IMR-90 (cell line): ENCODE measurements around the gene ARHGAP23. TPM values are rescaled to one million over a fixed set of nuclear protein-coding genes. Genes with fewer than 3 reads are reported as not detected.

Experiments
- ATAC-seq: fragments of 200-7000 bp; cut with Tn5 transposase; 2 replicates; pipeline ENCODE4 v1.9.1; 2020; ENCODE audit warnings: low read depth, mild to moderate bottlenecking, moderate library complexity
- BruUV-seq: library from RNA; stranded (reverse); fragments of 400-500 nt; replicated peaks from 2 replicates; lab custom pipeline; 2021; lab: Mats Ljungman, UMichigan
- CTCF ChIA-PET: fragments of 300-600 bp; formaldehyde crosslinking; extraction: SDS; loops from one replicate; lab custom pipeline; 2021; ENCODE audit warnings: antibody characterized with exemption; lab: Yijun Ruan, JAX
- POLR2A ChIA-PET: fragments of 300-600 bp; sonication (Branson Sonifier 250); formaldehyde crosslinking; loops from one replicate; lab custom pipeline; 2022; ENCODE audit warnings: antibody characterized with exemption; ENCODE audit not compliant: unreplicated experiment; lab: Charles Lee
- DNase-seq: peaks from one replicate; pipeline ENCODE4 v3.0.0; 2013
- H2AFZ ChIP-seq: replicated peaks from 2 replicates; pipeline ENCODE3; 2013; ENCODE audit warnings: low read length, mild to moderate bottlenecking; ENCODE audit not compliant: poor library complexity
- H2AK5ac ChIP-seq: 2 replicates; pipeline ENCODE4 v1.6.1; 2013; ENCODE audit warnings: low read depth, low read length, inconsistent platforms
- H2AK9ac ChIP-seq: replicated peaks from 2 replicates; pipeline ENCODE3; 2013; ENCODE audit warnings: mild to moderate bottlenecking, low read depth, low read length, moderate library complexity; ENCODE audit not compliant: poor library complexity
- H2BK120ac ChIP-seq: 2 replicates; pipeline ENCODE4 v1.6.1; 2013; ENCODE audit warnings: low read depth, low read length, inconsistent platforms
- H2BK15ac ChIP-seq: 3 replicates; pipeline ENCODE4 v1.6.1; 2013; ENCODE audit warnings: low read depth, low read length, inconsistent platforms
- H2BK20ac ChIP-seq: 2 replicates; pipeline ENCODE4 v1.6.1; 2013; ENCODE audit warnings: low read depth, mild to moderate bottlenecking, inconsistent platforms, low read length, moderate library complexity
- H2BK5ac ChIP-seq: 2 replicates; pipeline ENCODE4 v1.6.1; 2013; ENCODE audit warnings: mild to moderate bottlenecking, low read depth, low read length, inconsistent platforms; ENCODE audit not compliant: poor library complexity, severe bottlenecking
- H3K14ac ChIP-seq: replicated peaks from 2 replicates; pipeline ENCODE4 v1.6.1; 2013; ENCODE audit warnings: low read depth, low read length, inconsistent platforms
- H3K18ac ChIP-seq: 2 replicates; pipeline ENCODE4 v1.6.1; 2013; ENCODE audit warnings: low read depth, low read length, control low read depth
- H3K23ac ChIP-seq: 2 replicates; pipeline ENCODE4 v1.6.1; 2013; ENCODE audit warnings: low read depth, low read length, inconsistent platforms
- H3K27ac ChIP-seq: 2 replicates; pipeline ENCODE4 v1.5.1; 2013; ENCODE audit warnings: mild to moderate bottlenecking, control low read depth, low read length; ENCODE audit not compliant: insufficient read depth
- H3K27me3 ChIP-seq: 2 replicates; pipeline ENCODE4 v1.6.1; 2013; ENCODE audit warnings: low read length; ENCODE audit not compliant: control insufficient read depth, insufficient read depth
- H3K36me3 ChIP-seq: 2 replicates; pipeline ENCODE4 v1.6.1; 2013; ENCODE audit warnings: low read length, mixed read lengths; ENCODE audit not compliant: control insufficient read depth, insufficient read depth
- H3K4ac ChIP-seq: 2 replicates; pipeline ENCODE4 v1.6.1; 2013; ENCODE audit warnings: low read depth, low read length, inconsistent platforms
- H3K4me1 ChIP-seq: 2 replicates; pipeline ENCODE4 v1.6.1; 2013; ENCODE audit warnings: low read length, mixed read lengths; ENCODE audit not compliant: control insufficient read depth, insufficient read depth
- H3K4me2 ChIP-seq: 2 replicates; pipeline ENCODE4 v1.6.1; 2013; ENCODE audit warnings: low read depth, mild to moderate bottlenecking, control low read depth, low read length, moderate library complexity
- H3K4me3 ChIP-seq: 2 replicates; pipeline ENCODE4 v1.5.1; 2013; ENCODE audit warnings: low read depth, mild to moderate bottlenecking, control low read depth, low read length, moderate library complexity; ENCODE audit not compliant: insufficient read depth
- H3K56ac ChIP-seq: 2 replicates; pipeline ENCODE4 v1.6.1; 2013; ENCODE audit warnings: low read length, inconsistent platforms; ENCODE audit not compliant: insufficient read depth; ENCODE audit errors: extremely low read depth
- H3K79me1 ChIP-seq, 2 experiments: 2 replicates each; pipeline ENCODE4 v1.6.1; 2013; ENCODE audit warnings: low read length in 2 of 2, inconsistent platforms in 1 of 2, low read depth in 1 of 2
- H3K9ac ChIP-seq: 2 replicates; pipeline ENCODE4 v1.6.1; 2013; ENCODE audit warnings: low read depth, low read length, control low read depth
- H3K9me1 ChIP-seq: 2 replicates; pipeline ENCODE4 v1.6.1; 2013; ENCODE audit warnings: low read length, inconsistent platforms; ENCODE audit not compliant: insufficient read depth
- H3K9me3 ChIP-seq: 2 replicates; pipeline ENCODE4 v1.6.1; 2013; ENCODE audit warnings: low read length; ENCODE audit not compliant: control insufficient read depth, insufficient read depth
- H4K20me1 ChIP-seq: 2 replicates; pipeline ENCODE4 v1.6.1; 2013; ENCODE audit warnings: low read length, inconsistent platforms; ENCODE audit not compliant: insufficient read depth
- H4K5ac ChIP-seq: 2 replicates; pipeline ENCODE4 v1.6.1; 2013; ENCODE audit warnings: mild to moderate bottlenecking, low read depth, low read length, control low read depth
- H4K8ac ChIP-seq, 2 experiments: 2 replicates each; pipeline ENCODE4 v1.6.1; 2013; ENCODE audit warnings: low read depth in 2 of 2, low read length in 2 of 2, control low read depth in 1 of 2, inconsistent platforms in 1 of 2
- H4K91ac ChIP-seq: 2 replicates; pipeline ENCODE4 v1.6.1; 2013; ENCODE audit warnings: low read depth, low read length, inconsistent platforms; ENCODE audit not compliant: insufficient read depth
- BHLHE40 ChIP-seq: fragments of 150-350 bp; IDR thresholded peaks from 2 replicates; pipeline ENCODE4 v1.6.1; 2016; ENCODE audit warnings: mild to moderate bottlenecking, low read depth, low read length
- CEBPB ChIP-seq: IDR thresholded peaks from 2 replicates; pipeline ENCODE4 v1.6.1; 2012; ENCODE audit warnings: low read depth, low read length, improper control_type of control experiment
- CHD1 ChIP-seq: IDR thresholded peaks from 2 replicates; pipeline ENCODE4 v1.6.1; 2012; ENCODE audit warnings: low read depth, low read length, improper control_type of control experiment
- ELK1 ChIP-seq: fragments of 150-350 bp; IDR thresholded peaks from 2 replicates; pipeline ENCODE4 v1.6.1; 2016; ENCODE audit warnings: low read depth, mild to moderate bottlenecking, low read length, moderate library complexity, borderline replicate concordance
- FOS ChIP-seq: fragments of 150-350 bp; IDR thresholded peaks from 2 replicates; pipeline ENCODE4 v1.6.1; 2016; ENCODE audit warnings: low read depth, low read length
- MAFK ChIP-seq: IDR thresholded peaks from 2 replicates; pipeline ENCODE4 v1.6.1; 2012; ENCODE audit warnings: low read depth, low read length, improper control_type of control experiment
- RCOR1 ChIP-seq: IDR thresholded peaks from 2 replicates; pipeline ENCODE4 v1.6.1; 2012; ENCODE audit warnings: mild to moderate bottlenecking, low read length, improper control_type of control experiment; ENCODE audit not compliant: insufficient replicate concordance
- WGBS, 2 experiments: methylation state at CpG; one replicate each; pipeline versions ENCODE4 v1.1.5 to v1.1.7; 2013; ENCODE audit warnings: missing lambda C conversion rate in 2 of 2; ENCODE audit not compliant: insufficient read length in 1 of 2; ENCODE audit errors: extremely low coverage in 2 of 2; 5-methylcytosine and 5-hydroxymethylcytosine counted together
- dilution Hi-C: fragments of 300-500 bp; cut with HindIII; formaldehyde crosslinking; loops from one replicate; pipeline ENCODE4 v1.14.3; 2018; ENCODE audit warnings: low sequenced_read_pairs; ENCODE audit not compliant: unreplicated experiment
- in situ Hi-C: fragments of 300-500 bp; cut with MboI; formaldehyde crosslinking; loops from 3 replicates; pipeline ENCODE4 v1.14.3; 2019; ENCODE audit warnings: low sequenced_read_pairs, inconsistent platforms, mixed read lengths
- intact Hi-C: fragments of 100-400 bp; cut with micrococcal nuclease; formaldehyde crosslinking; loops from 2 replicates; pipeline ENCODE4 v1.10.0; 2022
- polyA plus RNA-seq, 3 experiments: library from polyadenylated mRNA; depleted of rRNA; stranded (reverse); fragments of >200 nt; gene quantifications; 2 replicates each; pipeline ENCODE4 v1.2.3, GENCODE V29; 2012; ENCODE audit warnings: low replicate concordance in 1 of 3
- total RNA-seq: library from RNA; depleted of rRNA; stranded (reverse); fragments of >200 nt; gene quantifications from 2 replicates; pipeline ENCODE4 v1.2.3, GENCODE V29; 2012
- TF ChIP-seq, protein P1 (sequence below): fragments of 150-350 bp; IDR thresholded peaks from 2 replicates; pipeline ENCODE4 v1.6.1; 2017; ENCODE audit warnings: mild to moderate bottlenecking, antibody characterized with exemption, low read length, low read depth

ARHGAP23 gene
- total and polyA plus RNA-seq, 2 of the 4 experiments (the other 2 are of a cell fraction) = 9.3 to 43.3 TPM

- H2AK5ac ChIP-seq = no peak overlapping the region
- ChIA-PET POLR2A (no interaction called here), CTCF (no interaction called here)
- no peak overlapping the region for H3K14ac ChIP-seq
- peaks cover 16% of the 10 kb centered on the region for H3K9me1 ChIP-seq
- TF ChIP-seq RCOR1 = no peak
- TF ChIP-seq FOS = no peak
- no peak for TF ChIP-seq ELK1
- TF ChIP-seq BHLHE40 = no peak
- no peak for TF ChIP-seq MAFK
- no peak for TF ChIP-seq CHD1
- no peak for TF ChIP-seq CEBPB
- TF ChIP-seq, protein P1, sequence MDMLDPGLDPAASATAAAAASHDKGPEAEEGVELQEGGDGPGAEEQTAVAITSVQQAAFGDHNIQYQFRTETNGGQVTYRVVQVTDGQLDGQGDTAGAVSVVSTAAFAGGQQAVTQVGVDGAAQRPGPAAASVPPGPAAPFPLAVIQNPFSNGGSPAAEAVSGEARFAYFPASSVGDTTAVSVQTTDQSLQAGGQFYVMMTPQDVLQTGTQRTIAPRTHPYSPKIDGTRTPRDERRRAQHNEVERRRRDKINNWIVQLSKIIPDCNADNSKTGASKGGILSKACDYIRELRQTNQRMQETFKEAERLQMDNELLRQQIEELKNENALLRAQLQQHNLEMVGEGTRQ = no peak
- no peak overlapping the region for H2BK5ac ChIP-seq
- H3K56ac ChIP-seq = no peak overlapping the region
- intact Hi-C loops (no loop called here), in situ Hi-C loops (no loop called here), dilution Hi-C loops (no loop called here)
- H2BK20ac ChIP-seq = no peak overlapping the region
- H4K20me1 ChIP-seq = peaks cover 70% of the 10 kb centered on the region
- no peak overlapping the region for H3K27ac ChIP-seq
- H3K23ac ChIP-seq = peak overlapping the region; percentile 25; the same call in 1 of the 2 replicates
- H3K79me1 ChIP-seq = peaks cover 41 to 89% of the 10 kb centered on the region in 2 experiments
- H3K4me3 ChIP-seq = no peak overlapping the region
- ATAC-seq (no peak), DNase-seq (no peak)
- H4K5ac ChIP-seq = no peak overlapping the region
- H4K8ac ChIP-seq = no peak overlapping the region
- H3K4me2 ChIP-seq = no peak overlapping the region
- H3K36me3 ChIP-seq = peaks cover 65% of the 10 kb centered on the region
- H2BK15ac ChIP-seq = no peak overlapping the region
- BruUV-seq = no TSS peak
- no peak overlapping the region for H2AK9ac ChIP-seq
- no peak overlapping the region for H2BK120ac ChIP-seq
- no peak overlapping the region for H3K4ac ChIP-seq
- H2AFZ ChIP-seq = no peak overlapping the region
- peaks cover 15% of the 10 kb centered on the region for H3K4me1 ChIP-seq
- H4K91ac ChIP-seq = no peak overlapping the region
- H3K27me3 ChIP-seq = no peaks in the 10 kb centered on the region
- WGBS, 2 experiments = no CpG with 5 or more reads among the region's 7 CpGs
- H3K9me3 ChIP-seq = no peaks in the 10 kb centered on the region
- no peak overlapping the region for H3K18ac ChIP-seq
- H3K9ac ChIP-seq = no peak overlapping the region
These were observed 33.4 kb downstream of the ARHGAP23 start for GRCh38 chr17:38461683-38462082.
